Endothelial cell of umbilical vein (primary cell): ENCODE data around the gene ASPHD2.

Source experiments
- CTCF ChIP-seq, 2 donors: IDR thresholded peaks; 1 replicate in 1 of 2; 2 replicates in 1 of 2; pipeline ENCODE4 v1.5.1; 2011; ENCODE audit warnings: low read length in 2 of 2, mild to moderate bottlenecking in 2 of 2, moderate library complexity in 2 of 2, control low read depth in 1 of 2, inconsistent platforms in 1 of 2, low read depth in 1 of 2; ENCODE audit not compliant: insufficient read depth in 1 of 2; ENCODE audit errors: extremely low read depth in 1 of 2
- EZH2 ChIP-seq: IDR thresholded peaks from 2 replicates; pipeline ENCODE4 v1.6.1; 2012; ENCODE audit warnings: borderline replicate concordance, low read depth, mild to moderate bottlenecking, moderate library complexity, low read length, inconsistent platforms; ENCODE audit not compliant: severe bottlenecking

GRCh38 chr22:26426924-26427323 lies 2.1 kb upstream of the ASPHD2 start:
- TF ChIP-seq CTCF (IDR thresholded peaks at IDR 0.05; ENCODE audit: extremely low read depth in 1 of 2, insufficient read depth in 1 of 2, low read depth in 1 of 2, low read length in 2 of 2) (no peak), EZH2 (no peak)
